OCI-LY3 (cell line): Measurements from ENCODE around the gene MAMDC2.

Experiments
- H2AFZ ChIP-seq: fragments of 200-600, 300-600 bp; shearing (Covaris generic); 2 replicates; pipeline ENCODE4 v1.6.0; 2014; ENCODE audit warnings: antibody characterized with exemption, low read depth, low read length
- H3K27ac ChIP-seq: fragments of 200-600, 300-600 bp; sonication (generic); 2 replicates; pipeline ENCODE4 v1.5.1; 2014; ENCODE audit warnings: mild to moderate bottlenecking, low read length, moderate library complexity, mixed read lengths
- H3K27me3 ChIP-seq: fragments of 200-600, 300-600 bp; sonication (generic); 2 replicates; pipeline ENCODE4 v1.6.1; 2014; ENCODE audit warnings: low read depth, low read length, mixed read lengths
- H3K36me3 ChIP-seq: fragments of 200-600, 300-600 bp; sonication (generic); replicated peaks from 2 replicates; pipeline ENCODE3; 2014; ENCODE audit warnings: low read depth, low read length, mixed read lengths
- H3K4me1 ChIP-seq: fragments of 300-600, 200-600 bp; sonication (generic); 2 replicates; pipeline ENCODE4 v1.6.1; 2014; ENCODE audit warnings: low read length, mixed read lengths
- H3K4me2 ChIP-seq: fragments of 200-600, 300-600 bp; sonication (generic); 2 replicates; pipeline ENCODE4 v1.6.1; 2014; ENCODE audit warnings: low read length, mixed read lengths
- H3K4me3 ChIP-seq: fragments of 300-600, 200-600 bp; sonication (generic); 2 replicates; pipeline ENCODE4 v1.5.1; 2014; ENCODE audit warnings: antibody characterized with exemption, mild to moderate bottlenecking, low read length, moderate library complexity
- H3K79me2 ChIP-seq: fragments of 300-600, 200-600 bp; shearing (Covaris generic); 2 replicates; pipeline ENCODE4 v1.6.1; 2014; ENCODE audit warnings: mild to moderate bottlenecking, low read length, mixed read lengths
- H3K9ac ChIP-seq: fragments of 300-600, 200-600 bp; shearing (Covaris generic); 2 replicates; pipeline ENCODE4 v1.6.0; 2014; ENCODE audit warnings: mild to moderate bottlenecking, low read length, moderate library complexity
- H3K9me3 ChIP-seq: fragments of 200-600, 300-600 bp; shearing (Covaris generic); 2 replicates; pipeline ENCODE4 v1.6.1; 2014; ENCODE audit warnings: low read length, mixed read lengths; ENCODE audit not compliant: insufficient read depth
- H4K20me1 ChIP-seq: fragments of 200-600, 300-600 bp; sonication (generic); 2 replicates; pipeline ENCODE4 v1.6.1; 2016; ENCODE audit warnings: low read length, mixed read lengths; ENCODE audit not compliant: insufficient read depth
- CTCF ChIP-seq: fragments of 200-600, 300-600 bp; sonication (generic); IDR thresholded peaks from 2 replicates; pipeline ENCODE4 v1.5.1; 2014; ENCODE audit warnings: antibody characterized with exemption, low read length, low read depth
- EZH2phosphoT487 ChIP-seq: fragments of 200-600 bp; shearing (Covaris generic); IDR thresholded peaks from 2 replicates; pipeline ENCODE4 v1.6.1; 2018; ENCODE audit warnings: antibody characterized with exemption, mixed run types, low read depth

The MAMDC2 gene

GRCh38 chr9:70064496-70064895 is 20.8 kb downstream of the MAMDC2 start:
- Histone ChIP-seq H3K9me3 (no peaks in the 10 kb centered on the region), H3K27me3 (peaks cover 11% of the 10 kb centered on the region; the same call in 1 of the 2 replicates), H3K4me2 (no peak overlapping the region), H3K36me3 (no peaks in the 10 kb centered on the region), H3K79me2 (no peaks in the 10 kb centered on the region), H2AFZ (no peak overlapping the region), H4K20me1 (no peaks in the 10 kb centered on the region), H3K4me1 (peaks cover 11% of the 10 kb centered on the region), H3K4me3 (no peak overlapping the region), H3K9ac (no peak overlapping the region), H3K27ac (no peak overlapping the region)
- TF ChIP-seq CTCF (no peak), EZH2phosphoT487 (no peak)

GRCh38 chr9:70065572-70065971 is 21.9 kb downstream of the MAMDC2 start:
- Histone ChIP-seq H3K27ac (no peak overlapping the region), H3K4me2 (no peak overlapping the region), H3K36me3 (no peaks in the 10 kb centered on the region), H3K4me1 (peaks cover 11% of the 10 kb centered on the region), H3K27me3 (peaks cover 11% of the 10 kb centered on the region; the same call in 1 of the 2 replicates), H3K4me3 (no peak overlapping the region), H3K9ac (no peak overlapping the region), H2AFZ (no peak overlapping the region), H4K20me1 (no peaks in the 10 kb centered on the region), H3K9me3 (no peaks in the 10 kb centered on the region), H3K79me2 (no peaks in the 10 kb centered on the region)
- TF ChIP-seq CTCF (no peak), EZH2phosphoT487 (no peak)

- Histone ChIP-seq H3K4me1 (peaks cover 2% of the 10 kb centered on the region), H3K79me2 (no peaks in the 10 kb centered on the region), H3K4me3 (no peak overlapping the region), H3K36me3 (no peaks in the 10 kb centered on the region), H3K4me2 (no peak overlapping the region), H3K9me3 (no peaks in the 10 kb centered on the region), H2AFZ (no peak overlapping the region), H3K27ac (no peak overlapping the region), H3K9ac (no peak overlapping the region), H3K27me3 (peaks cover 11% of the 10 kb centered on the region; the same call in 1 of the 2 replicates), H4K20me1 (no peaks in the 10 kb centered on the region)
- TF ChIP-seq CTCF, result no peak
- TF ChIP-seq EZH2phosphoT487, result no peak
These were observed 22.8 kb downstream of the MAMDC2 start for GRCh38 chr9:70066418-70066817.

GRCh38 chr9:70066874-70067273 is 23.2 kb downstream of the MAMDC2 start:
- Histone ChIP-seq H3K9me3 (no peaks in the 10 kb centered on the region), H3K27me3 (peaks cover 11% of the 10 kb centered on the region; the same call in 1 of the 2 replicates), H3K79me2 (no peaks in the 10 kb centered on the region), H3K4me3 (no peak overlapping the region), H3K4me2 (no peak overlapping the region), H3K36me3 (no peaks in the 10 kb centered on the region), H3K27ac (no peak overlapping the region), H2AFZ (no peak overlapping the region), H4K20me1 (no peaks in the 10 kb centered on the region), H3K9ac (no peak overlapping the region), H3K4me1 (no peaks in the 10 kb centered on the region)
- TF ChIP-seq CTCF, result no peak
- no peak for TF ChIP-seq EZH2phosphoT487
